HepG2 (cell line): ENCODE data around the gene CYB5A. TPM values are rescaled to one million over a fixed set of nuclear protein-coding genes. Genes with fewer than 3 reads are reported as not detected.
A peak's percentile ranks its signal among the peaks of the same experiment; 100 is the strongest.

ENCODE experiments used
- ATAC-seq: fragments of 200-7000 bp; cut with Tn5 transposase; 3 replicates; pipeline ENCODE4 v1.9.1; 2020; ENCODE audit warnings: mild to moderate bottlenecking, moderate library complexity
- BruUV-seq: library from RNA; stranded (reverse); fragments of 400-500 nt; replicated peaks from 2 replicates; lab custom pipeline; 2021; lab: Mats Ljungman, UMichigan
- CTCF ChIA-PET: fragments of 300-600 bp; formaldehyde crosslinking; extraction: SDS; loops from one replicate; lab custom pipeline; 2021; ENCODE audit warnings: low total read pairs, inconsistent platforms, low intra/inter-chr PET ratio; lab: Yijun Ruan, JAX
- POLR2A ChIA-PET: fragments of 350-600 bp; sonication (Branson Sonifier 250); formaldehyde crosslinking; loops from one replicate; lab custom pipeline; 2020; ENCODE audit warnings: antibody characterized with exemption, inconsistent platforms; lab: Yijun Ruan, JAX
- DNase-seq: peaks from one replicate; pipeline ENCODE4 v3.0.0-alpha.2; 2015; ENCODE audit warnings: low spot score
- FAIRE-seq: peaks from 3 replicates; lab custom pipeline; 2011; peaks lifted over from hg19 to GRCh38; lab: Jason Lieb, UNC
- H2AFZ ChIP-seq: one replicate; pipeline ENCODE4 v1.6.1; 2011; ENCODE audit warnings: low read length, inconsistent platforms
- H3K27ac ChIP-seq: fragments of 300-600 bp; 3 replicates; pipeline ENCODE4 v1.8.0; 2011; ENCODE audit warnings: mixed run types, mild to moderate bottlenecking, mixed read lengths, low read length, inconsistent platforms; ENCODE audit not compliant: insufficient read depth; ENCODE audit errors: extremely low read length
- H3K27me3 ChIP-seq, 2 experiments: fragments of 200-600 bp in 1 of 2; 2 replicates in 1 of 2; 3 replicates in 1 of 2; pipeline versions ENCODE4 v1.6.0 to v1.8.0; 2011; ENCODE audit warnings: low read length in 2 of 2, mild to moderate bottlenecking in 2 of 2, moderate library complexity in 2 of 2, inconsistent platforms in 1 of 2; ENCODE audit not compliant: insufficient read depth in 2 of 2, control insufficient read depth in 1 of 2
- H3K36me3 ChIP-seq, 2 experiments: fragments of 200-600 bp in 1 of 2; replicated peaks in 1 of 2; 2 replicates in 1 of 2; 3 replicates in 1 of 2; pipeline versions ENCODE4 v1.5.1 to v1.8.0; 2011; ENCODE audit warnings: low read length in 2 of 2, inconsistent platforms in 1 of 2; ENCODE audit not compliant: insufficient read depth in 2 of 2, control insufficient read depth in 1 of 2
- H3K4me1 ChIP-seq: 2 replicates; pipeline ENCODE4 v1.5.1; 2012; ENCODE audit warnings: low read length, inconsistent platforms; ENCODE audit not compliant: insufficient read depth
- H3K4me2 ChIP-seq: 2 replicates; pipeline ENCODE4 v1.6.0; 2011; ENCODE audit warnings: low read depth, low read length, inconsistent platforms
- H3K4me3 ChIP-seq, 3 experiments: fragments of 200-600 bp in 1 of 3; sonication (generic), shearing (Covaris generic) in 1 of 3; replicated peaks in 1 of 3; 2 replicates each; pipeline ENCODE4 v1.5.1; 2011 to 2016; ENCODE audit warnings: low read length in 3 of 3, inconsistent platforms in 2 of 3, low read depth in 2 of 3, mild to moderate bottlenecking in 2 of 3, control low read depth in 1 of 3, mixed read lengths in 1 of 3; ENCODE audit not compliant: insufficient read depth in 1 of 3
- H3K79me2 ChIP-seq: one replicate; pipeline ENCODE4 v1.6.1; 2011; ENCODE audit warnings: low read length, inconsistent platforms; ENCODE audit not compliant: insufficient read depth
- H3K9ac ChIP-seq: 2 replicates; pipeline ENCODE4 v1.6.0; 2011; ENCODE audit warnings: mild to moderate bottlenecking, low read depth, low read length, inconsistent platforms; ENCODE audit not compliant: insufficient read depth
- H3K9me3 ChIP-seq: 2 replicates; pipeline ENCODE4 v1.5.1; 2012; ENCODE audit warnings: mild to moderate bottlenecking, low read length
- H4K20me1 ChIP-seq: 2 replicates; pipeline ENCODE4 v1.6.0; 2011; ENCODE audit warnings: inconsistent platforms, mild to moderate bottlenecking, low read length, moderate library complexity; ENCODE audit not compliant: insufficient read depth
- HNF4A ChIP-seq: sonication (generic); formaldehyde crosslinking; IDR thresholded peaks from 2 replicates; pipeline ENCODE4 v1.4.0; 2020; ENCODE audit warnings: missing genetic modification reagents
- NFKB2 ChIP-seq: sonication (generic); formaldehyde crosslinking; IDR thresholded peaks from 2 replicates; pipeline ENCODE4 v1.4.0; 2020; ENCODE audit warnings: missing genetic modification reagents, borderline replicate concordance
- SP4 ChIP-seq: sonication (generic); formaldehyde crosslinking; IDR thresholded peaks from 2 replicates; pipeline ENCODE4 v1.8.1; 2023; ENCODE audit warnings: mild to moderate bottlenecking, missing genetic modification reagents
- ZBTB38 ChIP-seq: sonication (generic); formaldehyde crosslinking; IDR thresholded peaks from 2 replicates; pipeline ENCODE4 v1.5.1; 2020; ENCODE audit warnings: mild to moderate bottlenecking, missing genetic modification reagents
- ZBTB40 ChIP-seq, 2 experiments: fragments of 450-650 bp in 1 of 2; sonication (generic) in 1 of 2; formaldehyde crosslinking in 1 of 2; IDR thresholded peaks; 2 replicates each; pipeline versions ENCODE4 v1.6.1 to v1.8.0; 2016 to 2022; ENCODE audit warnings: antibody characterized with exemption in 1 of 2, mild to moderate bottlenecking in 1 of 2, missing genetic modification reagents in 1 of 2
- ZNF546 ChIP-seq: sonication (generic); formaldehyde crosslinking; conservative IDR thresholded peaks from 2 replicates; pipeline ENCODE4 v1.8.1; 2023; ENCODE audit warnings: mild to moderate bottlenecking, missing genetic modification reagents
- ZNF687 ChIP-seq: sonication (generic); formaldehyde crosslinking; IDR thresholded peaks from 2 replicates; pipeline ENCODE4 v1.5.1; 2020; ENCODE audit warnings: mild to moderate bottlenecking, missing genetic modification reagents, moderate library complexity
- WGBS: methylation state at CpG from one replicate; pipeline ENCODE4 v1.1.6; 2017; ENCODE audit warnings: low lambda C conversion rate; 5-methylcytosine and 5-hydroxymethylcytosine counted together
- in situ Hi-C: cut with HindIII; loops from 2 replicates; pipeline ENCODE4 v1.10.0; 2017; ENCODE audit warnings: low pct_unique_long_range_greater_than_20kb; ENCODE audit not compliant: extremely low pct_ligation_motif_present
- intact Hi-C: fragments of 100-400 bp; cut with micrococcal nuclease; formaldehyde crosslinking; loops from one replicate; pipeline ENCODE4 v1.10.0; 2022; ENCODE audit not compliant: unreplicated experiment
- polyA plus RNA-seq, 8 experiments: library from polyadenylated mRNA; depleted of rRNA in 3 of 8; stranded (reverse) in 7 of 8; unstranded in 1 of 8; fragments of >200 nt; fragmentation: Illumina TruSeq in 4 of 8; extraction: Trizol in 4 of 8; gene quantifications; 2 replicates each; pipeline versions ENCODE4 v1.2.1 to v1.2.3, GENCODE V29; 2011 to 2016; ENCODE audit warnings: low read depth in 4 of 8, missing spikeins in 1 of 8, mixed read lengths in 1 of 8; ENCODE audit not compliant: insufficient read depth in 1 of 8
- total RNA-seq, 5 experiments: library from RNA; depleted of rRNA; stranded (reverse); fragments of >200 nt; fragmentation: Illumina TruSeq; extraction: Trizol; gene quantifications; 2 replicates each; pipeline ENCODE4 v1.2.3, GENCODE V29; 2016; ENCODE audit warnings: low read depth in 1 of 5

CYB5A gene
- total and polyA plus RNA-seq, 2 of the 13 experiments (the other 11 are each of a cell fraction or from before 2014, with no cell fraction given) = 215 to 356 TPM

GRCh38 chr18:74268175-74268574 is 23.6 kb downstream of the CYB5A start:
- TF ChIP-seq SP4 (CRISPR knock-in tag) (0 out of 2 replicates have a peak, but pooled peaks have one; percentile 29), NFKB2 (0 out of 2 replicates have a peak, but pooled peaks have one; percentile 29), ZBTB40 (IDR thresholded peaks at IDR 0.05) (no peak), ZBTB40 (CRISPR knock-in tag; IDR thresholded peaks at IDR 0.05) (no peak), ZBTB38 (CRISPR knock-in tag) (peak; percentile 50; the same call in 1 of the 2 replicates), HNF4A (CRISPR knock-in tag) (peak; percentile 11; the same call in 1 of the 2 replicates), ZNF546 (no peak), ZNF687 (peak; percentile 65)
- Histone ChIP-seq H2AFZ (no peak overlapping the region), H3K4me3 (no peak overlapping the region), H4K20me1 (no peaks in the 10 kb centered on the region), H3K9ac (no peak overlapping the region), H3K79me2 (peaks cover 81% of the 10 kb centered on the region), H3K4me2 (no peak overlapping the region), H3K4me1 (peaks cover 69% of the 10 kb centered on the region), H3K27me3 (no peaks in the 10 kb centered on the region), H3K9me3 (no peaks in the 10 kb centered on the region), H3K36me3 (peaks cover 0 to 8% of the 10 kb centered on the region in 2 experiments; a peak in 3 of 5 replicates), H3K27ac (peak overlapping the region; percentile 49)
- in situ Hi-C loops (no loop called here), intact Hi-C loops (loop anchor here (5.0 kb wide), 1 partner anchor 36 kb away; no protein-coding TSS in a partner anchor)
- FAIRE-seq (no peak), DNase-seq (no peak), ATAC-seq (no peak)
- CTCF ChIA-PET = no interaction called here
- no TSS peak for BruUV-seq
- POLR2A ChIA-PET = interaction anchor here (2.6 kb wide), 1 partner anchor 9 kb away, joined by 5 read pairs; no protein-coding TSS in a partner anchor
- WGBS = 86% methylated on average over 7 of the region's 7 CpGs
